Hepatocyte (in vitro differentiated cells): ENCODE results near the gene FOLR2. TPM values are rescaled to one million over a fixed set of nuclear protein-coding genes. Genes with fewer than 3 reads are reported as not detected.

Experiments
- DNase-seq: peaks from one replicate; pipeline ENCODE4 v3.0.0-alpha.2; 2016; ENCODE audit warnings: low spot score
- H2AFZ ChIP-seq: fragments of 200-600 bp; sonication (generic); 2 replicates; pipeline ENCODE4 v1.6.0; 2016; ENCODE audit warnings: antibody characterized with exemption, mild to moderate bottlenecking
- H3K27ac ChIP-seq: fragments of 200-600 bp; sonication (generic); 2 replicates; pipeline ENCODE4 v1.5.1; 2016; ENCODE audit warnings: mild to moderate bottlenecking
- H3K27me3 ChIP-seq: fragments of 200-600 bp; sonication (generic); 2 replicates; pipeline ENCODE4 v1.6.1; 2016
- H3K36me3 ChIP-seq: fragments of 200-600 bp; sonication (generic); replicated peaks from 2 replicates; pipeline ENCODE4 v1.5.1; 2016; ENCODE audit warnings: low read depth; ENCODE audit not compliant: insufficient read depth
- H3K4me1 ChIP-seq: fragments of 200-600 bp; sonication (generic); 2 replicates; pipeline ENCODE4 v1.5.1; 2016; ENCODE audit warnings: mild to moderate bottlenecking, moderate library complexity; ENCODE audit not compliant: insufficient read depth
- H3K4me2 ChIP-seq: fragments of 200-600 bp; sonication (generic); 2 replicates; pipeline ENCODE4 v1.6.0; 2016
- H3K4me3 ChIP-seq: fragments of 200-600 bp; sonication (generic); 2 replicates; pipeline ENCODE4 v1.5.1; 2016; ENCODE audit warnings: mild to moderate bottlenecking
- H3K79me2 ChIP-seq: fragments of 200-600 bp; sonication (generic); 2 replicates; pipeline ENCODE4 v1.6.0; 2017; ENCODE audit warnings: mild to moderate bottlenecking
- H3K9me2 ChIP-seq: fragments of 200-600 bp; sonication (generic); replicated peaks from 2 replicates; pipeline ENCODE4 v1.6.0; 2017; ENCODE audit warnings: mild to moderate bottlenecking; ENCODE audit not compliant: insufficient read depth
- H3K9me3 ChIP-seq: fragments of 200-600 bp; sonication (generic); 2 replicates; pipeline ENCODE4 v1.5.1; 2016; ENCODE audit warnings: low read depth, mild to moderate bottlenecking
- H4K20me1 ChIP-seq: fragments of 200-600 bp; sonication (generic); 2 replicates; pipeline ENCODE4 v1.6.0; 2016; ENCODE audit warnings: mild to moderate bottlenecking; ENCODE audit not compliant: insufficient read depth, poor library complexity, severe bottlenecking
- EZH2 ChIP-seq: fragments of 200-600 bp; sonication (generic); IDR thresholded peaks from 2 replicates; pipeline ENCODE4 v1.6.1; 2016; ENCODE audit warnings: antibody characterized with exemption, mild to moderate bottlenecking, borderline replicate concordance
- EZH2phosphoT487 ChIP-seq: fragments of 200-600 bp; sonication (generic); IDR thresholded peaks from one replicate; pipeline ENCODE4 v1.6.1; 2018; ENCODE audit warnings: antibody characterized with exemption, mild to moderate bottlenecking, low read depth, moderate library complexity; ENCODE audit not compliant: unreplicated experiment, severe bottlenecking
- WGBS: methylation state at CpG from one replicate; pipeline ENCODE4 v1.1.6; 2016; ENCODE audit warnings: low lambda C conversion rate; ENCODE audit errors: missing lambda C conversion rate; 5-methylcytosine and 5-hydroxymethylcytosine counted together
- polyA plus RNA-seq: library from polyadenylated mRNA; unstranded; fragments of >200 nt; fragmentation: Nextera tagmentation; extraction: Ambion mirVana; gene quantifications from 2 replicates; pipeline ENCODE4 v1.2.1, GENCODE V29; 2016
- total RNA-seq: library from RNA; depleted of rRNA; stranded (reverse); fragments of >200 nt; gene quantifications from 2 replicates; pipeline ENCODE4 v1.2.3, GENCODE V29; 2014
- TF ChIP-seq, protein P1 (sequence below): fragments of 200-600 bp; sonication (generic); IDR thresholded peaks from 2 replicates; pipeline ENCODE4 v1.5.1; 2016; ENCODE audit warnings: antibody characterized with exemption, mild to moderate bottlenecking; ENCODE audit not compliant: poor library complexity

FOLR2 gene
- total and polyA plus RNA-seq, 2 experiments from 2014 or later = 4.3 to 5.5 TPM

GRCh38 chr11:72234920-72235319 lies 18.3 kb downstream of the FOLR2 start:
- peaks cover 13% of the 10 kb centered on the region for H4K20me1 ChIP-seq
- DNase-seq = no peak
- H3K36me3 ChIP-seq = no peaks in the 10 kb centered on the region

DNA sequence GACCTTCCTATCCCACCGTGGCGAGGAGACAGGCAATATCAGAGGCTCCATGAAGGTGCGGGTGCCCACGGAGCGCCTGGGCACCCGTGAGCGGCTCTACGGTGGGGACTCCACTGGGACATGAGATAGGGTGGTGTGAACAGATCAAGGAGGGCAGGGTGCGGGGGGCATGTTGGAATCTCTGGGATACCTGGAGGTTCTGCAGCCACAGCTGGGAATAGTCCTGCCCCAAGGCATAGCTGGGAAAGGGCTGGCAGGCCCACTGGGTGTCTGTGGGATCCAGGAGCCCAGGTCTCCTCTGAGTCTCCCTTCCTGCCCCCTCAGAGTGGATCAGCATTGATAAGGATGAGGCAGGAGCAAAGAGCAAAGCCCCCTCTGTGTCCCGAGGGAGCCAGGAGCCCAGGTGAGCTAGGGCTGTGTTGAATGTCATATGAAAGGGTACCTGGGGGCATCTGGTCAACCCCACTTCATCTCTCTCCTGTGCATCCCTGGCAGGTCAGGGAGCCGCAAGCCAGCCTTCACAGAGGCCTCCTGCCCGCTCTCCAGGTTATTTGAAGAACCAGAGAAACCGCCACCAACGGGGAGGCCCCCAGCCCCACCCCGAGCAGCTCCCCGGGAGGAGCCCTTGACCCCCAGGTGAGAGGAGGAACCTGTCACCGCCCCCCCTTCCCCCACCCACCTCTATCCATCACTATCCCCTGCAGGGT lies 18.9 kb downstream of the FOLR2 start:
- H3K4me3 ChIP-seq = no peak overlapping the region
- H3K9me3 ChIP-seq = no peaks in the 10 kb centered on the region
- peaks cover 14% of the 10 kb centered on the region for H3K4me1 ChIP-seq
- DNase-seq = no peak
- peaks cover 21% of the 10 kb centered on the region for H3K27me3 ChIP-seq
- H3K27ac ChIP-seq = no peak overlapping the region
- no peaks in the 10 kb centered on the region for H3K9me2 ChIP-seq
- H3K36me3 ChIP-seq = no peaks in the 10 kb centered on the region
- WGBS = 95% methylated on average over 11 of the region's 17 CpGs
- no peaks in the 10 kb centered on the region for H3K79me2 ChIP-seq
- TF ChIP-seq, protein P1, sequence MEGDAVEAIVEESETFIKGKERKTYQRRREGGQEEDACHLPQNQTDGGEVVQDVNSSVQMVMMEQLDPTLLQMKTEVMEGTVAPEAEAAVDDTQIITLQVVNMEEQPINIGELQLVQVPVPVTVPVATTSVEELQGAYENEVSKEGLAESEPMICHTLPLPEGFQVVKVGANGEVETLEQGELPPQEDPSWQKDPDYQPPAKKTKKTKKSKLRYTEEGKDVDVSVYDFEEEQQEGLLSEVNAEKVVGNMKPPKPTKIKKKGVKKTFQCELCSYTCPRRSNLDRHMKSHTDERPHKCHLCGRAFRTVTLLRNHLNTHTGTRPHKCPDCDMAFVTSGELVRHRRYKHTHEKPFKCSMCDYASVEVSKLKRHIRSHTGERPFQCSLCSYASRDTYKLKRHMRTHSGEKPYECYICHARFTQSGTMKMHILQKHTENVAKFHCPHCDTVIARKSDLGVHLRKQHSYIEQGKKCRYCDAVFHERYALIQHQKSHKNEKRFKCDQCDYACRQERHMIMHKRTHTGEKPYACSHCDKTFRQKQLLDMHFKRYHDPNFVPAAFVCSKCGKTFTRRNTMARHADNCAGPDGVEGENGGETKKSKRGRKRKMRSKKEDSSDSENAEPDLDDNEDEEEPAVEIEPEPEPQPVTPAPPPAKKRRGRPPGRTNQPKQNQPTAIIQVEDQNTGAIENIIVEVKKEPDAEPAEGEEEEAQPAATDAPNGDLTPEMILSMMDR = no peak
- TF ChIP-seq EZH2phosphoT487 (no peak), EZH2 (no peak)
- H4K20me1 ChIP-seq = peaks cover 13% of the 10 kb centered on the region
- H3K4me2 ChIP-seq = no peak overlapping the region
- H2AFZ ChIP-seq = no peak overlapping the region

More at GRCh38 chr11:72234920-72235319, 18.3 kb downstream of the FOLR2 start:
- H3K4me3 ChIP-seq = no peak overlapping the region
- no peaks in the 10 kb centered on the region for H3K9me2 ChIP-seq
- 98% methylated on average over 4 of the region's 4 CpGs for WGBS
- H3K27me3 ChIP-seq = peaks cover 15% of the 10 kb centered on the region
- H3K27ac ChIP-seq = no peak overlapping the region
- no peak overlapping the region for H2AFZ ChIP-seq
- TF ChIP-seq, protein P1 = no peak
- no peak for TF ChIP-seq EZH2phosphoT487
- no peak for TF ChIP-seq EZH2
- H3K9me3 ChIP-seq = no peaks in the 10 kb centered on the region
- peaks cover 8% of the 10 kb centered on the region for H3K4me1 ChIP-seq
- H3K4me2 ChIP-seq = no peak overlapping the region
- no peaks in the 10 kb centered on the region for H3K79me2 ChIP-seq

DNA sequence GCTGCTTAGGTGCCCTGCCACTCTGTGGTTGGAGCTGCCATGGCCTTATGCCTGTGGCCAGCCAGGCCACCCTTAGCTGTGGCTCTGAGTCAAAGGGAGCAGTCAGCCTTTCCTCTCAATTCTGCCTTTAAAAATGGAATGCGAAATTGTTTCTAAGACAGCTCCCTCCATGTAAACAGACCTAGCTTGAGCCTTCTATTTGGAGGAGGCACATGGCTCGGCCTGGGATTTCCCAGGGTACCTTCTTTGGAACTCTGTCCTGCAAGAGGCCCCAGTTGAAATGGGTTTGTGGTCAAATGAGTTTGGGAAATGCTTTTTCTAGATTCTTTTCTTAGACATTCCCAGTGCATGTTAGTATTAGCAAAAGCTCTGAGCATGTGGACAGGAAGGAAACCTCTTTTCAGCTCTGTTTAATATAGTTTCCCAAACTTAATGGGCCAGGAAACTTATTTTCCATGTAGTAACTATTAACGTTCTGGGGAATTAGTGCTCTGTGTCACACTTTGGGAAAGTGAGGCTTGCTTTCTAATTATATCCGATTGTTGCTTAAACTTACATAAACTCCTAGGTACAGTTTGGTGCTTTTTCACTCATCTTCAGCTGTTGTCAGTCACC lies 19.6 kb downstream of the FOLR2 start:
- peaks cover 13% of the 10 kb centered on the region for H4K20me1 ChIP-seq
- no peaks in the 10 kb centered on the region for H3K9me3 ChIP-seq
- no peak overlapping the region for H2AFZ ChIP-seq
- H3K4me2 ChIP-seq = no peak overlapping the region
- H3K36me3 ChIP-seq = no peaks in the 10 kb centered on the region
- no peaks in the 10 kb centered on the region for H3K79me2 ChIP-seq
- no peak for DNase-seq
- WGBS = 88% methylated on average over 4 of the region's 4 CpGs
- H3K27ac ChIP-seq = no peak overlapping the region
- no peaks in the 10 kb centered on the region for H3K9me2 ChIP-seq
- peaks cover 28% of the 10 kb centered on the region for H3K27me3 ChIP-seq
- no peak for TF ChIP-seq EZH2
- no peak for TF ChIP-seq EZH2phosphoT487
- TF ChIP-seq, protein P1 = no peak
- H3K4me3 ChIP-seq = no peak overlapping the region
- peaks cover 14% of the 10 kb centered on the region for H3K4me1 ChIP-seq
